Naive B cell (primary cell): ENCODE measurements around the gene DOCK8. TPM values are rescaled to one million over a fixed set of nuclear protein-coding genes. Genes with fewer than 3 reads are reported as not detected.
A peak's percentile ranks its signal among the peaks of the same experiment; 100 is the strongest.
"Not testable (repeated sequence)": the region's sequence is repeated elsewhere in the genome, so short reads cannot be mapped to it uniquely, and the experiment has no call there.

Experiments
- ATAC-seq, 2 donors: fragments of 150-1000 bp; cut with Tn5 transposase; 2 replicates each; pipeline ENCODE4 v1.10.0; 2021; ENCODE audit warnings: low read depth in 2 of 2, mild to moderate bottlenecking in 2 of 2, moderate library complexity in 2 of 2
- DNase-seq: peaks from one replicate; pipeline ENCODE4 v3.0.0; 2022
- H3K27ac Mint-ChIP-seq, 6 donors: one replicate each; pipeline ENCODE4 v1.8.0; 2020 to 2022; ENCODE audit warnings: mild to moderate bottlenecking in 6 of 6, mixed read lengths in 6 of 6, moderate library complexity in 5 of 6, inconsistent platforms in 2 of 6
- H3K27me3 Mint-ChIP-seq, 3 donors: one replicate each; pipeline ENCODE4 v1.8.0; 2021 to 2022; ENCODE audit warnings: mixed read lengths in 3 of 3, mild to moderate bottlenecking in 1 of 3
- H3K36me3 Mint-ChIP-seq, 2 donors: one replicate each; pipeline ENCODE4 v1.8.0; 2020 to 2022; ENCODE audit warnings: mixed read lengths in 2 of 2, inconsistent platforms in 1 of 2, mild to moderate bottlenecking in 1 of 2
- H3K4me1 Mint-ChIP-seq, 3 donors: one replicate each; pipeline ENCODE4 v1.8.0; 2020 to 2022; ENCODE audit warnings: mixed read lengths in 3 of 3, inconsistent platforms in 1 of 3, mild to moderate bottlenecking in 1 of 3, moderate library complexity in 1 of 3
- H3K4me3 Mint-ChIP-seq, 8 donors: one replicate each; pipeline ENCODE4 v1.8.0; 2020 to 2022; ENCODE audit warnings: mild to moderate bottlenecking in 8 of 8, mixed read lengths in 8 of 8, moderate library complexity in 8 of 8, inconsistent platforms in 2 of 8
- H3K9me3 Mint-ChIP-seq, 7 donors: one replicate each; pipeline ENCODE4 v1.8.0; 2020 to 2022; ENCODE audit warnings: mixed read lengths in 7 of 7, mild to moderate bottlenecking in 5 of 7, inconsistent platforms in 2 of 7, moderate library complexity in 1 of 7
- polyA plus RNA-seq, 6 donors: library from polyadenylated mRNA; unstranded; fragments of 300-500 nt; fragmentation: Illumina TruSeq; gene quantifications; one replicate each; pipeline ENCODE4 v1.2.3, GENCODE V29; 2021; ENCODE audit warnings: low read depth in 6 of 6

The DOCK8 gene
- polyA plus RNA-seq = 100 to 1,000 TPM in 1 of 6 donors, 10 to 100 TPM in 5; 15.3 to 109 (median 76.5) TPM

GRCh38 chr9:214648-215493 lies at the start of gene DOCK8:
DOCK8 (plus strand) TSS chr9:214865; CDS start chr9:214977, 112 bp downstream.
- Mint-ChIP-seq H3K9me3 (no peaks in the 10 kb centered on the region), H3K4me1 (peaks cover 21 to 34% (median 26%) of the 10 kb centered on the region in 3 donors), H3K36me3 (no peaks in the 10 kb centered on the region), H3K27ac (peak within 1 kb of the TSS; percentile 84 to 96 (median 94)), H3K4me3 (peak within 1 kb of the TSS in 7 of 8 donors; percentile 87 to 97 (median 93)), H3K27me3 (no peaks in the 10 kb centered on the region)
- DNase-seq (peak; percentile 88), ATAC-seq (peak; percentile 85 to 86)

GRCh38 chr9:169757-170156 lies 44.9 kb upstream of the DOCK8 start:
- H3K27me3 Mint-ChIP-seq, DNase-seq, H3K4me3 Mint-ChIP-seq, H3K9me3 Mint-ChIP-seq, ATAC-seq, H3K27ac Mint-ChIP-seq, H3K36me3 Mint-ChIP-seq, H3K4me1 Mint-ChIP-seq: not testable (repeated sequence)

GRCh38 chr9:178140-178825 lies 36.4 kb upstream of the DOCK8 start:
- not testable (repeated sequence) for H3K4me1 Mint-ChIP-seq, H3K9me3 Mint-ChIP-seq, ATAC-seq, H3K27me3 Mint-ChIP-seq, DNase-seq, H3K36me3 Mint-ChIP-seq
- peak overlapping the region; percentile 32 to 89 (median 73) for H3K4me3 Mint-ChIP-seq
- H3K27ac Mint-ChIP-seq = peak overlapping the region in 5 of 6 donors; percentile 81 to 95 (median 94)

GRCh38 chr9:178970-179383 lies 35.7 kb upstream of the DOCK8 start, which contains the start of gene ZNG1A:
ZNG1A (minus strand) TSS chr9:179056; CDS start chr9:178969, 87 bp downstream.
- ATAC-seq, H3K9me3 Mint-ChIP-seq: not testable (repeated sequence)

GRCh38 chr9:199601-200000 lies 15.1 kb upstream of the DOCK8 start:
- H3K27ac Mint-ChIP-seq, H3K9me3 Mint-ChIP-seq, DNase-seq, H3K27me3 Mint-ChIP-seq, H3K4me1 Mint-ChIP-seq, ATAC-seq, H3K36me3 Mint-ChIP-seq, H3K4me3 Mint-ChIP-seq: not testable (repeated sequence)

More at GRCh38 chr9:178970-179383, 35.7 kb upstream of the DOCK8 start, which contains the start of gene ZNG1A:
- not testable (repeated sequence) for H3K27me3 Mint-ChIP-seq, H3K4me1 Mint-ChIP-seq, H3K36me3 Mint-ChIP-seq
- DNase-seq = peak; percentile 83
- Mint-ChIP-seq H3K4me3 (peak within 1 kb of the TSS; percentile 32 to 89 (median 81)), H3K27ac (peak within 1 kb of the TSS in 5 of 6 donors; percentile 81 to 96 (median 94))

GRCh38 chr9:206481-206880 lies 8.2 kb upstream of the DOCK8 start:
- peaks cover 0 to 4% (median 0%) of the 10 kb centered on the region in 3 donors for H3K4me1 Mint-ChIP-seq
- H3K4me3 Mint-ChIP-seq = no peak overlapping the region
- H3K9me3 Mint-ChIP-seq = no peaks in the 10 kb centered on the region
- H3K36me3 Mint-ChIP-seq = no peaks in the 10 kb centered on the region
- ATAC-seq (no peak), DNase-seq (no peak)
- H3K27me3 Mint-ChIP-seq = peaks cover 0 to 5% (median 0%) of the 10 kb centered on the region in 3 donors
- H3K27ac Mint-ChIP-seq = peak overlapping the region in 2 of 6 donors; percentile 19 to 24

- Mint-ChIP-seq H3K27me3 (peaks cover 0 to 2% (median 0%) of the 10 kb centered on the region in 3 donors), H3K4me3 (peak overlapping the region in 2 of 8 donors; percentile 13 to 28), H3K9me3 (no peaks in the 10 kb centered on the region), H3K4me1 (peaks cover 0 to 4% (median 4%) of the 10 kb centered on the region in 3 donors), H3K27ac (peak overlapping the region in 1 of 6 donors; percentile 18), H3K36me3 (no peaks in the 10 kb centered on the region)
- no peak for ATAC-seq
- DNase-seq = no peak
These were observed 5.4 kb upstream of the DOCK8 start for GRCh38 chr9:209143-209758.

GRCh38 chr9:211036-211435 lies 3.6 kb upstream of the DOCK8 start:
- Mint-ChIP-seq H3K4me3 (no peak overlapping the region), H3K36me3 (no peaks in the 10 kb centered on the region), H3K4me1 (peaks cover 4 to 14% (median 8%) of the 10 kb centered on the region in 3 donors), H3K9me3 (no peaks in the 10 kb centered on the region), H3K27me3 (no peaks in the 10 kb centered on the region), H3K27ac (no peak overlapping the region)
- no peak for ATAC-seq
- DNase-seq = no peak

GRCh38 chr9:211557-211956 lies 3.1 kb upstream of the DOCK8 start:
- no peak overlapping the region for H3K27ac Mint-ChIP-seq
- no peaks in the 10 kb centered on the region for H3K27me3 Mint-ChIP-seq
- DNase-seq (no peak), ATAC-seq (no peak)
- H3K4me3 Mint-ChIP-seq = no peak overlapping the region
- H3K4me1 Mint-ChIP-seq = peaks cover 9 to 19% (median 10%) of the 10 kb centered on the region in 3 donors
- no peaks in the 10 kb centered on the region for H3K36me3 Mint-ChIP-seq
- no peaks in the 10 kb centered on the region for H3K9me3 Mint-ChIP-seq

- Mint-ChIP-seq H3K36me3 (no peaks in the 10 kb centered on the region), H3K27ac (no peak overlapping the region), H3K4me3 (no peak overlapping the region), H3K9me3 (no peaks in the 10 kb centered on the region), H3K4me1 (peaks cover 14 to 27% (median 17%) of the 10 kb centered on the region in 3 donors), H3K27me3 (no peaks in the 10 kb centered on the region)
- ATAC-seq (no peak), DNase-seq (no peak)
These were observed 2.4 kb upstream of the DOCK8 start for GRCh38 chr9:212297-212696.

GRCh38 chr9:213901-214300 lies 764 bp upstream of the DOCK8 start:
- H3K4me1 Mint-ChIP-seq = peaks cover 18 to 31% (median 21%) of the 10 kb centered on the region in 3 donors
- H3K36me3 Mint-ChIP-seq, H3K27me3 Mint-ChIP-seq, ATAC-seq, H3K9me3 Mint-ChIP-seq: not testable (repeated sequence)
- peak; percentile 7 for DNase-seq
- peak overlapping the region in 5 of 6 donors; percentile 65 to 93 (median 84) for H3K27ac Mint-ChIP-seq
- H3K4me3 Mint-ChIP-seq = peak overlapping the region in 7 of 8 donors; percentile 82 to 97 (median 90)

- no peak for ATAC-seq
- H3K9me3 Mint-ChIP-seq = no peaks in the 10 kb centered on the region
- peak overlapping the region in 5 of 6 donors; percentile 57 to 93 (median 84) for H3K27ac Mint-ChIP-seq
- H3K27me3 Mint-ChIP-seq = no peaks in the 10 kb centered on the region
- H3K36me3 Mint-ChIP-seq = no peaks in the 10 kb centered on the region
- H3K4me3 Mint-ChIP-seq = peak overlapping the region in 7 of 8 donors; percentile 82 to 97 (median 90)
- no peak for DNase-seq
- peaks cover 18 to 31% (median 21%) of the 10 kb centered on the region in 3 donors for H3K4me1 Mint-ChIP-seq
These were observed 366 bp upstream of the DOCK8 start for GRCh38 chr9:214351-214647.

GRCh38 chr9:215631-216155 lies 1.0 kb downstream of the DOCK8 start:
- peaks cover 21 to 42% (median 32%) of the 10 kb centered on the region in 3 donors for H3K4me1 Mint-ChIP-seq
- peak overlapping the region; percentile 69 to 96 (median 92) for H3K27ac Mint-ChIP-seq
- no peaks in the 10 kb centered on the region for H3K27me3 Mint-ChIP-seq
- no peaks in the 10 kb centered on the region for H3K9me3 Mint-ChIP-seq
- H3K36me3 Mint-ChIP-seq = no peaks in the 10 kb centered on the region
- DNase-seq (no peak), ATAC-seq (no peak)
- H3K4me3 Mint-ChIP-seq = peak overlapping the region in 7 of 8 donors; percentile 87 to 97 (median 93)
